Erythroblast (primary cell): Measurements from ENCODE around the gene FGL2.
"Not testable (repeated sequence)": the region's sequence is repeated elsewhere in the genome, so short reads cannot be mapped to it uniquely, and the experiment has no call there.

ENCODE experiments used
- GATA1 ChIP-seq: IDR thresholded peaks from 2 replicates; pipeline ENCODE4 v1.6.1; 2011; ENCODE audit warnings: low read depth, mild to moderate bottlenecking, control low read depth, low read length, moderate library complexity
- POLR2A ChIP-seq: IDR thresholded peaks from 2 replicates; pipeline ENCODE4 v1.6.1; 2011; ENCODE audit warnings: mild to moderate bottlenecking, low read length

DNA sequence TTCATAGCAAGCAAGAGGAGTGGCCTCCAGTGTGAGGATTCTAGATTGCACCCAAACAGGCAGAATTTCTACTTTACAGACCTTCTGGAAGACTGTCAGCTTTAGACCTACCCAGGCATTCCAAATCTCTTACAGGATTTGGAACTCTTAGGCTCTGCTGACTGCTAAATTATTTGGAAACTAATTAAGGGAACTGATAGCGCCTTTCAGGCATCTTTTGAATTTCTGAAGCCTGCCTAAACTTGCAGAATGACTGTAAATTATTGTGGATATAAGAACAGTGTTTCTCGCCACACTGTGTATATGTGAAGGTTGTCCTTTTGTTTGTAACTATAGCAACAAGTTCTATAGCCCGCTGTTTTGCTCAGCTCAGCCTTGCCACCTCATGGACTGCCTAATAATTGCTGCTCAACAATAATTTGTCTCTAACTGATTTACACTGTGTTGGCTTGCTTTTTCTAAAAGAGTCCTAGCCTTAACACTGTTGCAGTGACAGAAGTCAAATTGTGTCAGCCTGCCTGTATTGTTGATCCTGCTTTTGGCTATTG is 44.6 kb downstream of the FGL2 start:
- not testable (repeated sequence) for TF ChIP-seq POLR2A, GATA1
